ENCODE results near the gene CALHM4.

- TF ChIP-seq CTCF (IDR thresholded peaks at IDR 0.05) (no peak), EZH2phosphoT487 (IDR thresholded peaks at IDR 0.05) (no peak)
Measured at GRCh38 chr6:116535109-116535508, 18.4 kb upstream of the CALHM4 start.

Measured in neural progenitor cell (in vitro differentiated cells).